Calu3 (cell line): ENCODE measurements around the gene FBXO28. TPM values are rescaled to one million over a fixed set of nuclear protein-coding genes. Genes with fewer than 3 reads are reported as not detected.

Experiments used
- BruUV-seq: library from RNA; stranded (reverse); fragments of 400-500 nt; replicated peaks from 2 replicates; lab custom pipeline; 2021; lab: Mats Ljungman, UMichigan
- CTCF ChIA-PET: fragments of 300-600 bp; sonication (Branson Sonifier 250); formaldehyde crosslinking; loops from one replicate; lab custom pipeline; 2022; ENCODE audit warnings: antibody characterized with exemption; lab: Charles Lee
- DNase-seq: peaks from one replicate; pipeline ENCODE4 v3.0.0; 2022
- H3K27ac Mint-ChIP-seq: one replicate; pipeline ENCODE4 v1.8.0; 2022; ENCODE audit warnings: mixed read lengths; ENCODE audit not compliant: unreplicated experiment
- H3K27me3 Mint-ChIP-seq: one replicate; pipeline ENCODE4 v1.8.0; 2022; ENCODE audit warnings: mixed read lengths; ENCODE audit not compliant: unreplicated experiment
- H3K36me3 Mint-ChIP-seq: one replicate; pipeline ENCODE4 v1.8.0; 2022; ENCODE audit warnings: mild to moderate bottlenecking, moderate library complexity, mixed read lengths; ENCODE audit not compliant: insufficient read depth, unreplicated experiment
- H3K4me1 Mint-ChIP-seq: one replicate; pipeline ENCODE4 v1.8.0; 2022; ENCODE audit warnings: mild to moderate bottlenecking, low read depth, mixed read lengths; ENCODE audit not compliant: unreplicated experiment
- H3K4me3 Mint-ChIP-seq: one replicate; pipeline ENCODE4 v1.8.0; 2022; ENCODE audit warnings: mild to moderate bottlenecking, low read depth, moderate library complexity, mixed read lengths; ENCODE audit not compliant: unreplicated experiment
- H3K9me3 Mint-ChIP-seq: one replicate; pipeline ENCODE4 v1.8.0; 2022; ENCODE audit warnings: low read depth, mixed read lengths; ENCODE audit not compliant: unreplicated experiment
- CTCF ChIP-seq: fragments of 200-600 bp; IDR thresholded peaks from one replicate; pipeline ENCODE4 v1.8.0; 2022; ENCODE audit warnings: antibody characterized with exemption; ENCODE audit not compliant: unreplicated experiment
- intact Hi-C: fragments of 100-400 bp; cut with micrococcal nuclease; formaldehyde crosslinking; loops from one replicate; pipeline ENCODE4 v1.10.0; 2022; ENCODE audit not compliant: unreplicated experiment
- total RNA-seq: library from RNA; stranded (reverse); gene quantifications from 2 replicates; pipeline ENCODE4 v1.2.3, GENCODE V29; 2022

FBXO28 gene
- total RNA-seq, 1 experiment from 2014 or later: 100 TPM

DNA sequence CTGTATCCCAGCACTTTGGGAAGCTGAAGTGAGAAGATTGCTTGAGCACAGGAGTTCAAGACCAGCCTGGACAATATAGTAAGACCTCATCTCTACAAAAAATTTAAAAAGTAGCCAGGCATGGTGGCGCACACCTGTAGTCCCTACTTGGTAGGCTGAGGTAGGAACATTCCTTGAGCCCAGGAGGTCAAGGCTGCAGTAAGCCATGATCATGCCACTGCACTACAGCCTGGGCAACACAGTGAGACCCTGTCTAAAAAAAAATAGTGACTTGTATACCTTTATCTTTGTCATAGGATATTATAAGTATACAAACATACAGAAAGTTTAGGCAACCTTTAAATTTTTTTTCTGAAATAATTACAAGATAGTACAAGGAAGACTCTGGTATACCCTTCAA, 3.9 kb upstream of the FBXO28 start:
- no peaks in the 10 kb centered on the region for H3K27me3 Mint-ChIP-seq
- H3K36me3 Mint-ChIP-seq: peaks cover 15% of the 10 kb centered on the region
- intact Hi-C loops: loop anchor here (5.0 kb wide), 1 partner anchor 43 kb away; no protein-coding TSS in a partner anchor
- TF ChIP-seq CTCF: no peak
- CTCF ChIA-PET: no interaction called here
- no peak for DNase-seq
- peaks cover 44% of the 10 kb centered on the region for H3K4me1 Mint-ChIP-seq
- H3K27ac Mint-ChIP-seq: no peak overlapping the region
- no peak overlapping the region for H3K4me3 Mint-ChIP-seq
- peaks cover 2% of the 10 kb centered on the region for H3K9me3 Mint-ChIP-seq
- BruUV-seq: no TSS peak

- no peak for DNase-seq
- peak overlapping the region; percentile 87 for H3K27ac Mint-ChIP-seq
- CTCF ChIA-PET: no interaction called here
- TF ChIP-seq CTCF: no peak
- H3K9me3 Mint-ChIP-seq: no peaks in the 10 kb centered on the region
- intact Hi-C loops: no loop called here
- H3K27me3 Mint-ChIP-seq: no peaks in the 10 kb centered on the region
- H3K4me3 Mint-ChIP-seq: no peak overlapping the region
- no TSS peak for BruUV-seq
- peaks cover 35% of the 10 kb centered on the region for H3K36me3 Mint-ChIP-seq
- H3K4me1 Mint-ChIP-seq: peaks cover 18% of the 10 kb centered on the region
These were observed 906 bp upstream of the FBXO28 start for GRCh38 chr1:224113005-224113404.

GRCh38 chr1:224113545-224113917, 380 bp upstream of the FBXO28 start:
- no peak for TF ChIP-seq CTCF
- H3K9me3 Mint-ChIP-seq: no peaks in the 10 kb centered on the region
- no peak for DNase-seq
- peaks cover 38% of the 10 kb centered on the region for H3K36me3 Mint-ChIP-seq
- intact Hi-C loops: no loop called here
- TSS peak; percentile 85 for BruUV-seq
- peak overlapping the region; percentile 84 for H3K4me3 Mint-ChIP-seq
- peak overlapping the region; percentile 87 for H3K27ac Mint-ChIP-seq
- H3K4me1 Mint-ChIP-seq: peaks cover 13% of the 10 kb centered on the region
- CTCF ChIA-PET: interaction anchor here (0.5 kb wide), 1 partner anchor 15 kb away, joined by 3 read pairs; no protein-coding TSS in a partner anchor
- H3K27me3 Mint-ChIP-seq: no peaks in the 10 kb centered on the region

GRCh38 chr1:224114787-224115175, 870 bp downstream of the FBXO28 start:
- H3K27ac Mint-ChIP-seq: peak overlapping the region; percentile 87
- CTCF ChIA-PET: interaction anchor here (2.0 kb wide), 1 partner anchor 54 kb away, joined by 5 read pairs; no protein-coding TSS in a partner anchor
- no peak for TF ChIP-seq CTCF
- H3K36me3 Mint-ChIP-seq: peaks cover 49% of the 10 kb centered on the region
- H3K27me3 Mint-ChIP-seq: no peaks in the 10 kb centered on the region
- peaks cover 19% of the 10 kb centered on the region for H3K4me1 Mint-ChIP-seq
- no TSS peak for BruUV-seq
- H3K4me3 Mint-ChIP-seq: peak overlapping the region; percentile 84
- DNase-seq: peak; percentile 10
- no peaks in the 10 kb centered on the region for H3K9me3 Mint-ChIP-seq
- intact Hi-C loops: no loop called here
